ENCODE measurements around the gene UBE2E3. TPM values are rescaled to one million over a fixed set of nuclear protein-coding genes. Genes with fewer than 3 reads are reported as not detected.
A peak's percentile ranks its signal among the peaks of the same experiment; 100 is the strongest.

Gene UBE2E3
- total RNA-seq, 4 donors from 2014 or later = 55.5 to 131 (median 99.0) TPM

DNA sequence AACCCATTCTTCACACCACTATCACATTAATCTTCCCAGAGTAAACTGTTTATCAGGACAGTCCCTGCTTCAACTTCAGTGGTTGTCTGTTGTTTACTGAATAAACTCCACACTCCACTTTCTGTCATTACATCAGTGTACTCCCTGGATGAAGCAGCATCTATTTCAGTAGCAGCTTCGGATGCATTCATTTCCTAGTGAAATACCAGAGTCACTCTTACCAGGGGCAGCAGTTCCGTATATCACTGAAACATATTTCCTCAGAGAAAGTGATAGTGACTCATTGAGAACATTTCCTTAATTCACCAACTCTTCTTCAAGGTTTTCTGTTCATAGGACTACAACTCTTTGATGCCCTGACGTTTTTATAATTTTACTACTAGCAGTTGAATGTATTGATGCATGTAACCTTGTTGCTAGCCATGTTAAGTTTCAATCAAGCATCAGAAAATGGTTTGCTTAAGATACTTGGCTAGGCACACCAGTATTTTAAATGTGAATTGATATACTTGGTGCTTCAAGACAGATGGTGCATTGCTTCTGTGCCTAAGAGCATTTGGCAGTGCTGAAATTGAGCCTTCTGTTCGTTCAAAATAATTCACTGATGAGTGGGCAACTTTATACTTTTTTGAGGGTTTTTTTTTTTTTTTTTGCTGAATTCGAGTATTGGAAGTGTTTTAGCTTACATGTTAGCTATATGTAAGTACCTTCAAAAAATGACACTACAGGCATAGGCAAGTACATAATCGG, 92.3 kb downstream of the UBE2E3 start:
- Histone ChIP-seq H3K36me3 (no peaks in the 10 kb centered on the region), H3K9me3 (no peaks in the 10 kb centered on the region), H3K4me1 (peaks cover 0 to 5% (median 0%) of the 10 kb centered on the region in 4 donors), H3K4me3 (no peak overlapping the region), H3K27ac (no peak overlapping the region), H3K27me3 (no peaks in the 10 kb centered on the region)
- no peak for DNase-seq (ENCODE audit: low spot score in 2 of 2)
- no peak for TF ChIP-seq POLR2A (IDR thresholded peaks at IDR 0.05)
- WGBS, 2 donors = 68 to 74% methylated on average over 6 of the region's 6 CpGs

GRCh38 chr2:181073896-181074295, 93.5 kb downstream of the UBE2E3 start:
- no peak for TF ChIP-seq POLR2A (IDR thresholded peaks at IDR 0.05)
- no peak for TF ChIP-seq EP300 (IDR thresholded peaks at IDR 0.05)
- TF ChIP-seq, protein P1, sequence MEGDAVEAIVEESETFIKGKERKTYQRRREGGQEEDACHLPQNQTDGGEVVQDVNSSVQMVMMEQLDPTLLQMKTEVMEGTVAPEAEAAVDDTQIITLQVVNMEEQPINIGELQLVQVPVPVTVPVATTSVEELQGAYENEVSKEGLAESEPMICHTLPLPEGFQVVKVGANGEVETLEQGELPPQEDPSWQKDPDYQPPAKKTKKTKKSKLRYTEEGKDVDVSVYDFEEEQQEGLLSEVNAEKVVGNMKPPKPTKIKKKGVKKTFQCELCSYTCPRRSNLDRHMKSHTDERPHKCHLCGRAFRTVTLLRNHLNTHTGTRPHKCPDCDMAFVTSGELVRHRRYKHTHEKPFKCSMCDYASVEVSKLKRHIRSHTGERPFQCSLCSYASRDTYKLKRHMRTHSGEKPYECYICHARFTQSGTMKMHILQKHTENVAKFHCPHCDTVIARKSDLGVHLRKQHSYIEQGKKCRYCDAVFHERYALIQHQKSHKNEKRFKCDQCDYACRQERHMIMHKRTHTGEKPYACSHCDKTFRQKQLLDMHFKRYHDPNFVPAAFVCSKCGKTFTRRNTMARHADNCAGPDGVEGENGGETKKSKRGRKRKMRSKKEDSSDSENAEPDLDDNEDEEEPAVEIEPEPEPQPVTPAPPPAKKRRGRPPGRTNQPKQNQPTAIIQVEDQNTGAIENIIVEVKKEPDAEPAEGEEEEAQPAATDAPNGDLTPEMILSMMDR (IDR thresholded peaks at IDR 0.05) = no peak
- H3K4me1 ChIP-seq = peaks cover 0 to 5% (median 0%) of the 10 kb centered on the region in 4 donors
- no peak for DNase-seq (ENCODE audit: low spot score in 2 of 2)
- H3K27me3 ChIP-seq = no peaks in the 10 kb centered on the region
- H3K36me3 ChIP-seq = no peaks in the 10 kb centered on the region
- no peak overlapping the region for H3K27ac ChIP-seq
- no peak overlapping the region for H3K4me3 ChIP-seq
- no peaks in the 10 kb centered on the region for H3K9me3 ChIP-seq

- peaks cover 0 to 5% (median 0%) of the 10 kb centered on the region in 4 donors for H3K4me1 ChIP-seq
- H3K4me3 ChIP-seq = no peak overlapping the region
- TF ChIP-seq POLR2A (IDR thresholded peaks at IDR 0.05) = no peak
- TF ChIP-seq, protein P1 (IDR thresholded peaks at IDR 0.05) = no peak
- TF ChIP-seq EP300 (IDR thresholded peaks at IDR 0.05) = no peak
- H3K27me3 ChIP-seq = no peaks in the 10 kb centered on the region
- 63 to 70% methylated on average over 2 of the region's 2 CpGs for WGBS, 2 donors
- no peak for DNase-seq (ENCODE audit: low spot score in 2 of 2)
- no peak overlapping the region for H3K27ac ChIP-seq
- H3K9me3 ChIP-seq = no peaks in the 10 kb centered on the region
- no peaks in the 10 kb centered on the region for H3K36me3 ChIP-seq
Observed at GRCh38 chr2:181074457-181074856, 94.1 kb downstream of the UBE2E3 start.

GRCh38 chr2:181076658-181077057, 96.3 kb downstream of the UBE2E3 start:
- no peak overlapping the region for H3K27ac ChIP-seq
- no peak for DNase-seq (ENCODE audit: low spot score in 2 of 2)
- H3K9me3 ChIP-seq = no peaks in the 10 kb centered on the region
- no peaks in the 10 kb centered on the region for H3K36me3 ChIP-seq
- TF ChIP-seq, protein P1 (IDR thresholded peaks at IDR 0.05) = no peak
- TF ChIP-seq POLR2A (IDR thresholded peaks at IDR 0.05) = no peak
- TF ChIP-seq EP300 (IDR thresholded peaks at IDR 0.05) = no peak
- H3K27me3 ChIP-seq = no peaks in the 10 kb centered on the region
- no peak overlapping the region for H3K4me3 ChIP-seq
- 14 to 23% methylated on average over 1 of the region's 1 CpG for WGBS, 2 donors
- peaks cover 0 to 5% (median 0%) of the 10 kb centered on the region in 4 donors for H3K4me1 ChIP-seq

- H3K4me1 ChIP-seq = peaks cover 0 to 5% (median 0%) of the 10 kb centered on the region in 4 donors
- WGBS, 2 donors = 61 to 64% methylated on average over 4 of the region's 4 CpGs
- no peak overlapping the region for H3K27ac ChIP-seq
- H3K27me3 ChIP-seq = no peaks in the 10 kb centered on the region
- DNase-seq (ENCODE audit: low spot score in 2 of 2) = no peak
- no peaks in the 10 kb centered on the region for H3K9me3 ChIP-seq
- H3K4me3 ChIP-seq = no peak overlapping the region
- H3K36me3 ChIP-seq = no peaks in the 10 kb centered on the region
- TF ChIP-seq, protein P1 (IDR thresholded peaks at IDR 0.05) = peak; percentile 34 to 58 (median 52)
- TF ChIP-seq POLR2A (IDR thresholded peaks at IDR 0.05) = no peak
Observed at GRCh38 chr2:181077128-181077709, 96.8 kb downstream of the UBE2E3 start.
